Erythroblast (primary cell): ENCODE results near the gene URB2.

Experiments
- GATA1 ChIP-seq: IDR thresholded peaks from 2 replicates; pipeline ENCODE4 v1.6.1; 2011; ENCODE audit warnings: low read depth, mild to moderate bottlenecking, control low read depth, low read length, moderate library complexity
- POLR2A ChIP-seq: IDR thresholded peaks from 2 replicates; pipeline ENCODE4 v1.6.1; 2011; ENCODE audit warnings: mild to moderate bottlenecking, low read length

DNA sequence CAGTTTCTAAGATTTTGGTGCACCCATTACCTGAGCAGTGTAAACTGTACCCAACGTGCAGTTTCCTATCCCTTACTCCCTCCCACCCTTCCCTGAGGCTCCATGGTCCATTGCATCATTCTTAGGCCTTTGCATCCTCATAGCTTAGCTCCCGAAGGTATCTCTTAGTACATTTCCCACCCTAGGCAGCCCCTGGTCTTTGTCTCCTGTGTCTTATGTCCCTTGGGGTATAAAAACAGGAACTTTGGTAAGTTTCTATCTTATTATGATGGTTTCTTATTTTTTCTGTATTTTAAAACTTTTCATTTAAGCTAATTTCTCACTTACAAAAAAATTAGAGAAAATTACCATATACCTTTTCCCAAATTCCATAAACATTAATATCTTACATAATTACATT, 78.1 kb downstream of the URB2 start:
- TF ChIP-seq POLR2A (no peak), GATA1 (no peak)
